GM19240 (cell line): ENCODE data around the gene NISCH.

Experiments used
- DNase-seq: peaks from one replicate; pipeline ENCODE4 v3.0.0; 2011; ENCODE audit warnings: low spot score; ENCODE audit not compliant: insufficient read length

Gene NISCH

DNA sequence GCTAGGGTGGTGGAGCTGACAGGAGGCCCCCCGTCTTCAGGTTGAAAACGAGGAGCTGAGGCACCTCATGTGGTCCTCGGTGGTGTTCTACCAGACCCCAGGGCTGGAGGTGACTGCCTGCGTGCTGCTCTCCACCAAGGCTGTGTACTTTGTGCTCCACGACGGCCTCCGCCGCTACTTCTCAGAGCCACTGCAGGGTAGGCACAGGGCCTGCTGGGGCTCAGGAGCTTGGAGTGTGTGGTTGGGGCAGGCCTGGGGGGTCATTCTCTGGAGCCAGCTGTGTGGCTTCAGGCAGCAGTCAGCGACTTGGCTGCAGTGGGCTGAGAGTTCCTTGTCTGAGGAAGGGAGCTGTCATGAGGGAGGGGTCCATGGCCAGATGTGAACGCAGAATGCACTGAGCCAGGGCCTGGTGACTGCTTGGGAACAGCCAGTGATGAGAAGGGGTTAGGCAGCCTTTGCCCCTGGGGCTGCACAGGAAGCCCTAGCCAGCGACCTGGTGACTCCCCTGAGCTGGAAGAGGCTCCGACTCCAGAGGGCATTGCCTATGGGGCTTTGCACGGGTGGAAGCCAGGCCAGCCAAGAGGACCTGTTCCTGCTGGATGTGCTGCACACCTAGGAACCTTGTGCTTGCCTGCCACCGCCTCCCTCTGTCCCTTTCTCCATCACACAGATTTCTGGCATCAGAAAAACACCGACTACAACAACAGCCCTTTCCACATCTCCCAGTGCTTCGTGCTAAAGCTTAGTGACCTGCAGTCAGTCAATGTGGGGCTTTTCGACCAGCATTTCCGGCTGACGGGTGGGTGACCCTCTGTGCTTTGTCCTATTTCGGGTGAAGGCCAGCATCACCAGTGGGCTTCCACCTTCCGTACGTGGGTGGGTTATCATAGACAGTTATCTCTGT is 34.9 kb downstream of the NISCH start:
- no peak for DNase-seq

DNA sequence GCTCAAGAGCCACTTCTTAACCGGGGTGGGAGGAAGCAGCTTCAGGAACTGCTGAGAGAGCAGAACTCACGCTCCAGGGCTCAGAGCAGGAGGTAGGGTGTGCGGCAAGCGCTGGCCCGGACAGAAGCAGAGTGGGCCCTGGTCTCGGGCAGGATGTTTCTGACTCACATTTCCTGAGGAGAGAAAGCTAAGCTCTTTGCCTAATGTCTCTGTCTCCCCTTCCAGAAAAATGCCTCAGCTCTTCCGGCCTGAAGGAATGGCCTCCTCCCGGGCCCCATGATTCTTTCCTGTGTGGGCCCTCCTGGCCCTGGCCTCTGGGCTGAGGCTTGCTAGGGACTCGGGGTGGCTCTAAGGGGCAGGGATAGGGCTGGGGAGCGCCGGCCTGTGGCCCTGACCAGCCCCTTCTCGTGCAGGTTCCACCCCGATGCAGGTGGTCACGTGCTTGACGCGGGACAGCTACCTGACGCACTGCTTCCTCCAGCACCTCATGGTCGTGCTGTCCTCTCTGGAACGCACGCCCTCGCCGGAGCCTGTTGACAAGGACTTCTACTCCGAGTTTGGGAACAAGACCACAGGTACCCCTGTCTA is 35.6 kb downstream of the NISCH start:
- DNase-seq, result no peak

DNA sequence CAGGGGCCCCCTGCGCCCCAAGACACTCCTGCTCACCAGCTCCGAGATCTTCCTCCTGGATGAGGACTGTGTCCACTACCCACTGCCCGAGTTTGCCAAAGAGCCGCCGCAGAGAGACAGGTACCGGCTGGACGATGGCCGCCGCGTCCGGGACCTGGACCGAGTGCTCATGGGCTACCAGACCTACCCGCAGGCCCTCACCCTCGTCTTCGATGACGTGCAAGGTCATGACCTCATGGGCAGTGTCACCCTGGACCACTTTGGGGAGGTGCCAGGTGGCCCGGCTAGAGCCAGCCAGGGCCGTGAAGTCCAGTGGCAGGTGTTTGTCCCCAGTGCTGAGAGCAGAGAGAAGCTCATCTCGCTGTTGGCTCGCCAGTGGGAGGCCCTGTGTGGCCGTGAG is 36.7 kb downstream of the NISCH start:
- no peak for DNase-seq

DNA sequence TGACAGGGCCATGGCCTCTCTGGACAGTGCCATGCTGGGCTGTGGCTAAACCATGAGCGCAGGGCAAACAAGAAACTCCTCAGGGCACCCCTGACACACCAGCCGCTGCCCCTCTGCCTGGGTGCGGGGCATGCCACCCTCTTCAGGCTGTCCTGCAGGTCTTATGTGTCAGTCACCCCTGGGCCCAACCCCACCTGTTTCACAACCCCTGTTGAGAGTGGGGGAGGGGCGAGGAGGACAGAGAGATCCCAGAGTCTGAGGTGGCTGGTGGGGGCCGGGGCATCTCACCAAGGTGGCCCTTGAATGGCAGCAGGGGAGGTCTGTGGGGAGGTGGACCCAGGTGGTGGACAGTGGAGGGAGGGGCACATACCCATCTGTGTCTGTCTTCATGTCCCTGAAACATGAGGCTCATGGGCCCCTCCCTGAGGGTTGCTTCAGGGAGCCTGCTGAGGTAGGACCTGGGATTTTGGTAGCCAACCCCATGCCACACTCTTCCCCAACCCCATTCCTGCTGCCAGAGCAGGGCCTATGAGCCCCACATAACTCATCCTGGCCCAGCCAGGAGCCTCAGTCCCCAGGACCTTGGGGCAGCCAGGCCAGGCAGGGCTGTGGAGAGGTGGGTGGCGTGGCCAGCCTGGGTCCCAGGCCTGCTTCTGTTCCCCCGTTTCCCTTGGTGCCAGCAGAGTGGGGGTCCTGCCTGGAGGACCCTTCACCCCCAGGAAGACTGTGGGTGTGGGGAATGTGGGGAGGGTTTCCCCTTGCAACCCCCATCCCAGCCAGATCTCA is 38.0 kb downstream of the NISCH start:
- no peak for DNase-seq

DNA sequence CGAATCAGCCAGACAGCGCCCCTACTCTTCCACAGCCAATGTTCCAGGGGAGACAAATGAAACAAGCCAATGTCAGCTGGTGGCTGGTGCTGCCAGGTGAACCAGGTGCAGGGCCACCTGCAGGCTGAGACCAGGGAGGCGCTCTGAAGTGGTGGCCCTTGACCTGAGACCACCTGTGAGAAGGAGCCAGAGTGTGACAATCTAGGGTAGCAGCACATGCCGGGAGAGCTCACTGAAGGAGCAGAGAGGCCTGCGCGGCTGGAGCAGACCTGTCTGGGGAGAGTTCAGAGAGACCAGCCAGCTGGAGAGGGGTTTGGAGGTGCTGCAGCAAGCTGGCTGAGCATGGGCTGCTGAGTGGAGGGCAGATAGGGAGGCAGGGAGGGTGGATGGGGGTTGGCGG is 39.0 kb downstream of the NISCH start:
- no peak for DNase-seq

DNA sequence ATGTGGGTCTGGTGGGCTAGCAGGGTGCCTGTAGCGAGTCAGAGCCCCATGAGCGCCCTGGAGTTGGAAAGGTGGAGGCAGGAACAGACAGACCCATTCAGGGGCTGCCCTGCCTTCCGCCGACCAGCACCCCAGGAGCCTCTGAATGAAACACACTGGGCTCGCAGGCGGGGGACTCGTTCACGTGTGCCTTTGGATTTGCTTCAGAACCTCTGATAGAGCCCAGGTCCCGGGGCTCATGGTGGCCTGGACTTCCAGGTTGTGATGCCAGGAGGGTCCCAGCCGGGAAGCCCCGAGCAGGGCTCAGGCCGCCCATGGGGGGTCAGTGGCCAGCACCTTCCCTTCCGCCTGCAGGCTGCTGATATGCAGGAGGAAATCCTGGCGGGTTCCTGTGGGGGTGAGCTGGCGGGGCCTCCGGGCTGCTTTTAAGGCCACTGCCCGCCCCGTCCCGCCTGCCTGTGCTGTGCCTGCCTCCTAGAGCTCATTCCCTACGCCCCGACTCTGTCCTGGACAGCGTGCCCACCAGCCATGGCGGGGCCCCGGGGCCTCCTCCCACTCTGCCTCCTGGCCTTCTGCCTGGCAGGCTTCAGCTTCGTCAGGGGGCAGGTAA is 39.6 kb downstream of the NISCH start, which contains the start of gene STAB1:
TSS of gene STAB1 (plus strand) at position 453 of the 610 bp plus-strand sequence. CDS start at position 529, 76 bp downstream.
- no peak for DNase-seq

DNA sequence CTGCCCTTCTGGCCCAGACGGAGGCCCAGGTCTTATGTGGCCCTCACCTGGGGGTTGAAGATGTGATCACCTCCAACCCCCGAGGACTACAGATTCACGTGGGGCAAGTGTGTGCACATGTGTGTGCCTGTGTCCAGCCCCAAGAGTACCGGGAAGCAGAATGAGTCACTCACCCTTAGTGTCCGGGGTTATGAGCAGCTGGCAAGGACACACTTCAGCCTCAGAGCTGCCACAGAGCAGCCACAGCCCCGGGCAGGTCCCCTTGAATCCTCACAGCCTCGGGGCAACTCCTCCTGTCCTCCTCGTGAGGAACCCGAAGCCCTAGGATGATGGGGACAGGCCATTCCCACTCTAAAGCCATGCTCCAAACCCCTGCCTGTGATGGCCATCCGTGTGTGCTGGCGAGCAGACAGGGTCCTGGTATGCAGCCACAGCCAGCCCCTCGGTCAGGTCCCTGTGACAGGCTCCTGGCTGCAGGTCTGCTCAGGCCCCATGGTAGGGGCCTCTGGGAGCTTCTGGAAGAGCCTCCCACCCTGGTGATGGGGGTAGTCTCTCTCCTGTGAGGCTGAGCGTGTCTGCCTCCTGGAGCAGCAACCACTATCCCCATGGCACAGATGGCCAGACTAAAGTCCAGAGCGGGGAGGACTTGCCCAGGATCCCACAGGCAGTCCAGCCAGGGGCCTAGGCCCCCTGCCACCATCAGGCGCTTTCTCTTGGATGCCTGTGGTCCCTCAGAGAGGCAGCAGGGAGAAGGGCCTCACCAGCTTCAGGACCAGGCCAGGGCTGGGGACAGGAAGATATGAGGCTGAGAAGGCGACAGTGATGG is 40.6 kb downstream of the NISCH start:
- no peak for DNase-seq

DNA sequence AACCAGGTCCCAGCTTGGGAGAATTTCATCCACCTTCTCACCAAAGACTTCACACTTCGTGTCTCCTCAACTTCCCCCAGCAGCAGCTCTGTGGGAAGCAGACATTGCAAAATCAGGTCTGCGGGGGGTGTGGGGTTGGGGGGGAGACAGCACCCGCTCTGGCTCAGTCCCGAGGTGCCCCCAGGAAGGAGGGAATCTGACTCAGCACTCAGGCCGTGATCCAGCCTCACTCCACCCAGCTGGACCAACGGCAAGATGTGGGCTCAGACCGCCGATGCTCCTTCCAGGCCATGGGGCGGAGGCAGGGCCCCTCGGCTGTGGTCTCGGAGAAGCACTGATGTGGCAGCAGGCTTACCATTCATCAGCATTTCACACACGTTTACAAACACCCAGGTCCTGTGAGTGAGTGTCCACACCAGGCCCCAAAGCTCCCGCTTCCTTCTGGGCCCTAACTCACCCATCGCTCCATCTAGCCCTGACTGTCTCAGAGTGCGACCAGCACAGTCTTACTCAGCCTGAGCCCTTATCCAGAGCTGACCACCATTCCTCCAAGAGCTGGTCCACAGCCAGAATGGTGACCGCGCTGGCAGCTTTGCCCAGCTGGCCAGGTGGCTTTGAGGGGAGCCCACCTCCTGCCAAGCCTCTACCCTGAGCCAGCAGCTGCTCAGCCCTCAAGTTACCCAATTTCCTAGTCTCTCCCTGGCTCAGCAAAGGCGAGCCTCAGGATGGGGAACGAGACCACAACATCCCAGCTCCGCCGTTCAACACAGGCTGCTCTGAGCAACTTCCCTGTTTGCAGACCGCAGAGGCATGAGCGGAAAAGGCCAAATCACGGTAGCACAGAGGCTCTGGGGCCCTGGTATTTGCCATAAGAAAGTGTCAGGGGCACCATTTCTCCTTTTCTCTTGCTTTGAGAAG is 43.0 kb downstream of the NISCH start:
- no peak for DNase-seq

DNA sequence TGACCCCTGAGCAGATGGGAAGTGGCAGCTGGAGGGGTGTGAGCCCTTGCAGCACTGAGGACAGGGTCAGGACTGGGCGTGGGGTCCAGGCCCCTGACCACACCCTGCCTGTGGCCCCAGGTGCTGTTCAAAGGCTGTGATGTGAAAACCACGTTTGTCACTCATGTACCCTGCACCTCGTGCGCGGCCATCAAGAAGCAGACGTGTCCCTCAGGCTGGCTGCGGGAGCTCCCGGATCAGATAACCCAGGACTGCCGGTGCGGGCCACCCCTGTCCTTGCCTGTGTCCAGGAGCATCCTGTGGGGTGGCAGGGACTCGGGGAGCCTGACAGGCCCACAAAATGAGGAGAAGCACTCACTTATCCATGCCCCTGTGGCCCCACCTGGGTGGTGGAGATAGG is 45.6 kb downstream of the NISCH start:
- DNase-seq, result no peak

DNA sequence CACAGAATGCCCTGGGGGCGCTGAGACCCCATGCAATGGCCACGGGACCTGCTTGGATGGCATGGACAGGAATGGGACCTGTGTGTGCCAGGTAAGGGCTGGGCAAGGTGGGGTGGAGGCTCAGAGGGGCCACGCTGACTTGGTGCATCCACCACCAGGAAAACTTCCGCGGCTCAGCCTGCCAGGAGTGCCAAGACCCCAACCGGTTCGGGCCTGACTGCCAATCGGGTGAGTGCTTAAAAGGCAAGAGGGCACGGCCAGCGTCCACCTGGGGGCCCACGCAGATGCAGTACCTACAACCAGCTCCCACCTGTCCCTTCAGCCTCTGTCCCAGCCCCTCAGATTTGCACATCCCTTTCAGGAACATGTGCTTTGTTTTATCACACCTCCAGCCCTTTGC is 46.6 kb downstream of the NISCH start:
- no peak for DNase-seq

DNA sequence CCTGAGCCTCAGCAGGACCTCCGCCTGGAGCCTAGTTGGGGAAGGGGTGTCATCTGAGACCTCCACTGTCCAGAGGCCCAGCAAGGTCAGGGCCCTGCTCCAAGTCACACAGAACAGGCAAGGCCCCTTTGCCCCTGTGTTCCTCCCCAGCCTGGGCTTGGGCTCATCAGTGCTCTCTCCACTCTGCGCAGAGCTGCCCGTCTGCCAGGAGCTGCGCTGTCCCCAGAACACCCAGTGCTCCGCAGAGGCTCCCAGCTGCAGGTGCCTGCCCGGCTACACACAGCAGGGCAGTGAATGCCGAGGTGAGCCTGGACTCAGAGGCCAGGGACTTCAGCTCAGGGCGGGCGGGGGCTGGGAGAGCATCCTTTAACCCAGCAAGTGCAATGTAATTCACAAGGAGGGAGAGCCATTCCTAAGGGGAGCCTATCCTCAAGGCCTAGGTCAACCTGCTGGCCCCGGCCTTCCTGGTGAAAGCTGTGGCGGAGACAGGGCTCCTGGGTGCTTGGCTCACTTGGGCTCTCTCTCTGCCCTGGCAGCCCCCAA is 47.5 kb downstream of the NISCH start:
- no peak for DNase-seq

DNA sequence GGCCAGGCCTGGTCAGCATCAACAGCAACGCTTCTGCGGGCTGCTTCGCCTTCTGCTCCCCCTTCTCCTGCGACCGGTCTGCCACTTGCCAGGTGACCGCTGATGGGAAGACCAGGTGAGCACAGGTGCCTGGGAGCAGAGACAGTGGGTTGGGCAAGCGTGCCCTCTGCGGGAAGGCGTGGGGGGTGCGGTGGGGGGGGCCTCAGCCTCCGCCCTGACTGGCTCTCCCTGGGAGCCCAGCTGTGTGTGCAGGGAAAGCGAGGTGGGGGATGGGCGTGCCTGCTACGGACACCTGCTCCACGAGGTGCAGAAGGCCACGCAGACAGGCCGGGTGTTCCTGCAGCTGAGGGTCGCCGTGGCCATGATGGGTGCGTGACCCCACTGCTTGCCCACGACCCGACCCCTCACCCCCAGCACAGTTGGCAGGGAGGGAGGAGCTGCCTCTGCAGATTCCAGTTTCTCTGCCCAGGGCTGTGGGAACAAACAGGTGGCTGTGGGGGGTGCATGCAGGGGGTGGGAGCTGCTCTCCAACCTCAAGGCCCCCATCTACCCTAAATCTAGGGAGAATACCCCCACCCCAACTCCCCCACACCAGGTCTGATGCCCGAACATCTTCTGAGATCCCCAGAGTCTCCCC is 48.5 kb downstream of the NISCH start:
- no peak for DNase-seq

DNA sequence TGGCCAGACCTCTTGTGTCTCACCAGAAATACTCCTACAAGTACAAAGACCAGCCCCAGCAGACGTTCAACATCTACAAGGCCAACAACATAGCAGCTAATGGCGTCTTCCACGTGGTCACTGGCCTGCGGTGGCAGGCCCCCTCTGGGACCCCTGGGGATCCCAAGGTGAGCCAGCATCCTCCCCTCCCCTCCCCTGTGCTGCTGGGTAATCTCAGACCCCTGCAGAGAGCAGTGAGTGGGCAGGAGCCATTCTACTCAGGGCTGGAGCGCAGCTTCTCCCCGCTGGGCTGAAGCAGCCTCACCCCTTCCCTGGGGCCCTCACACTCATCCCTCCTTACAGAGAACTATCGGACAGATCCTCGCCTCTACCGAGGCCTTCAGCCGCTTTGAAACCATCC is 49.6 kb downstream of the NISCH start:
- no peak for DNase-seq

DNA sequence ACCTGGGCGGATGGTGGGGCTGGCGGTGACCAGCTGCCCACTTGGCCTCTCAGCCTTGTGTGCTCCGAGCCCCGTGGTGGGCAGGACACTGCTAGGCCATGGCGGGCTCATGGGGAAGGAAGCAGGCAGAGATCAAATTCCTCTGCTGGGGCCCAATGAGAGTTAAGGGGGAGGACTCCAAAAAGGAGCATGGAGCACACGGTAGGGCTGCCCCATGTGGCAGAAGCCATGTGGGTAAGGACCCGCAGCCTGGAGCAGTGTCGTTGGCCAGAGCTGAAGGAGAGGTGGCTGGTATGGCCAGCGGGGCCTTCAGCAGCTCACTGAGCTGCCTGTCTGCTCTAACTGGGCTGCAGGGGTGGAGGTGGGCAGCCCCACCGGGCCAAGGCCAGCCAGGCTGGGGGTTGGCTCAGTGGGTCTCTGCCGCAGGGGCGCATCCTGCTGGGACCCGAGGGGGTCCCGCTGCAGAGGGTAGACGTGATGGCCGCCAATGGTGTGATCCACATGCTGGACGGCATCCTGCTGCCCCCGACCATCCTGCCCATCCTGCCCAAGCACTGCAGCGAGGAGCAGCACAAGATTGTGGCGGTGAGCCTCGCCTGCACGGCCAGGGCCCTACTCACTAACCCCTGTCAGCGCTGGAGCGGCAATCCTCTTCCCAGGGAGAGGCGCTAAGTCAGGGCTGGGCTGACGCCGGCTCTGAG is 51.0 kb downstream of the NISCH start:
- no peak for DNase-seq

DNA sequence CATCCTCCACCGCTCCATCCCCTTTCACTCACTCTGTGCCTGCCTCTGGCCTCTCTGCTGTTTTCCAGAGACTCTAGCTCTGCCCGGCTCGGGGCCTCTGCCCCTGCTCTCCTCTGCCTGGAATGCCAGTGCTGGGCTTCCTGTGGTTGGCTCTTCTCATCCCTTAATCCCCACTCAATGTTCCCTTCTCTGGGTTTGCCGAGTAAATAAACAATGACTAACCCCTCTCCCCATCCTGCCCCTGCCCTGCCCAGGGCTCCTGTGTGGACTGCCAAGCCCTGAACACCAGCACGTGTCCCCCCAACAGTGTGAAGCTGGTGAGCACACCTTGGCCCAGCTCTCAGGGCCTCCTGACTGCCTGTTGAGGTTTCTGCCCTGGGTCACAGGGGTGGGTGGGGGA is 52.0 kb downstream of the NISCH start:
- DNase-seq, result no peak

DNA sequence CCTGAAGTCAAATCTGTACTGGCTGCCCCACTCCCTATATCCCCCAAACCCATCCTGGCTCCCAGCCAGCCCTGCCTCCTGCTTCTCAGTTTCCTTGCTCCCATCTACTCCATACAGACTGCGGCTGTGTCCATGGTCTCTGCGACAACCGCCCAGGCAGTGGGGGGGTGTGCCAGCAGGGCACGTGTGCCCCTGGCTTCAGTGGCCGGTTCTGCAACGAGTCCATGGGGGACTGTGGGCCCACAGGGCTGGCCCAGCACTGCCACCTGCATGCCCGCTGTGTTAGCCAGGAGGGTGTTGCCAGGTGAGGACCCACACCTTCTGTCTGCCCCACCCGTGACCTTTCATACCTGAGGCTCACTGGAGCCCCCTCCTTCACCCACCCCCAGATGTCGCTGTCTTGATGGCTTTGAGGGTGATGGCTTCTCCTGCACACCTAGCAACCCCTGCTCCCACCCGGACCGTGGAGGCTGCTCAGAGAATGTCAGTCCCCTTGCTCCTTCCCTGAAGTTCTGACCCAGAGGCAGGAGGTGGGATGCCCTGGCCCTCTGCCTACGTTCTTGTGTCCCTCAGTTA is 54.4 kb downstream of the NISCH start:
- no peak for DNase-seq

DNA sequence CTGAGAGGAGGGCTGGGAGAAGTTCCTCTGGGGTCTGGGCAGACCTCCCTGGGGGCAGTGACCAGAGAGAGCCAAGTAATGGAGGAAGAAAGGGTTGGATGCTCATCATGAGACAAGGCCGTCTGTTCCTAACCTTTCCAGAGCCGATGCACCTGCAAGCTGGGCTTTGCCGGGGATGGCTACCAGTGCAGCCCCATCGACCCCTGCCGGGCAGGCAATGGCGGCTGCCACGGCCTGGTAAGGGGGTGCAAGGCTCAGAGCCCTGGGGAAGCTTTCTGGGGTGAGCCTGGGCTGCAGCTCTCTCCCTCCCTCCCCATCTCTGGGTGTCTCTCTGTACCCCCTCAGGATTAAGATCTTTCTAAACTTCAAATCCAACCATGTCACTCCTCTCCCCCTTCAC is 56.1 kb downstream of the NISCH start:
- DNase-seq, result no peak

DNA sequence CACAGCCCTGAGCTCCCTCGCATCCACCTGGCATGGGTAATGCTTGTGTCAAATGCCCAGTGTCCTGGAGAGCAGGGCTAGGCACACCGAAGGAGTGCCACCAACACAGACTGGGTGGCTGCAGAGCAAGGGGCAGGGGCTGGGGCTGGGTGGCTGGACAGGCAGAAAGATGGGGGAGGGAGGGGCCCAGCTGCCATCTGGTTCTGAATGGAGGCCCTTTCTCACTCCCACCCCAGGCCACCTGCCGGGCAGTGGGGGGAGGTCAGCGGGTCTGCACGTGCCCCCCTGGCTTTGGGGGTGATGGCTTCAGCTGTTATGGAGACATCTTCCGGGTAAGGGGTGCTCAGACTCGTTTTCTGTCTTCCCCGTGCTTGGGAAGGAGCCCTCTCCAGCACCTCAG is 56.7 kb downstream of the NISCH start:
- no peak for DNase-seq
